SK-N-SH treated with all-trans-retinoic acid at 6 μM for 48 hours (cell line): ENCODE measurements around the gene TMC3.

Experiments used
- ATAC-seq: fragments of 200-7000 bp; cut with Tn5 transposase; 3 replicates; pipeline ENCODE4 v1.9.1; 2020; ENCODE audit warnings: mild to moderate bottlenecking, moderate library complexity
- ARNTL ChIP-seq: fragments of 450-650 bp; formaldehyde crosslinking; IDR thresholded peaks from 2 replicates; pipeline ENCODE4 v1.5.0; 2020; ENCODE audit warnings: low read depth, mild to moderate bottlenecking, moderate library complexity, borderline replicate concordance
- BACH2 ChIP-seq: fragments of 250-450 bp; sonication (Bioruptor Pico); IDR thresholded peaks from 2 replicates; pipeline ENCODE4 v1.9.0; 2021; ENCODE audit warnings: mild to moderate bottlenecking, borderline replicate concordance
- CSDC2 ChIP-seq: fragments of 250-450 bp; sonication (Bioruptor Pico); IDR thresholded peaks from 2 replicates; pipeline ENCODE4 v1.5.0; 2020; ENCODE audit warnings: mild to moderate bottlenecking, moderate library complexity
- ESRRG ChIP-seq: fragments of 250-450 bp; sonication (Bioruptor Pico); IDR thresholded peaks from 2 replicates; pipeline ENCODE4 v1.6.1; 2021; ENCODE audit warnings: mild to moderate bottlenecking
- ISL1 ChIP-seq: fragments of 250-450 bp; sonication (Bioruptor Pico); IDR thresholded peaks from 2 replicates; pipeline ENCODE4 v2.1.2; 2022; ENCODE audit warnings: mild to moderate bottlenecking, moderate library complexity
- PATZ1 ChIP-seq: fragments of 250-450 bp; sonication (Bioruptor Pico); IDR thresholded peaks from 2 replicates; pipeline ENCODE4 v1.8.0; 2020; ENCODE audit warnings: mild to moderate bottlenecking, moderate library complexity, borderline replicate concordance
- RARB ChIP-seq: fragments of 250-450 bp; sonication (Bioruptor Pico); IDR thresholded peaks from 2 replicates; pipeline ENCODE4 v1.8.0; 2021; ENCODE audit warnings: mild to moderate bottlenecking, moderate library complexity
- SNAI2 ChIP-seq: fragments of 250-450 bp; sonication (Bioruptor Pico); IDR thresholded peaks from 2 replicates; pipeline ENCODE4 v1.5.0; 2020; ENCODE audit warnings: mild to moderate bottlenecking, moderate library complexity
- TOX ChIP-seq: fragments of 250-450 bp; sonication (Bioruptor Pico); IDR thresholded peaks from 2 replicates; pipeline ENCODE4 v1.8.0; 2021; ENCODE audit warnings: mild to moderate bottlenecking, moderate library complexity, borderline replicate concordance
- ZFP3 ChIP-seq: fragments of 250-450 bp; sonication (Bioruptor Pico); IDR thresholded peaks from 2 replicates; pipeline ENCODE4 v1.5.0; 2020; ENCODE audit warnings: mild to moderate bottlenecking, moderate library complexity
- ZNF8 ChIP-seq: fragments of 450-650 bp; formaldehyde crosslinking; IDR thresholded peaks from 2 replicates; pipeline ENCODE4 v1.5.0; 2020; ENCODE audit warnings: mild to moderate bottlenecking, moderate library complexity
- TF ChIP-seq, protein P1 (sequence below): fragments of 250-450 bp; sonication (Bioruptor Pico); IDR thresholded peaks from 2 replicates; pipeline ENCODE4 v1.5.1; 2021; ENCODE audit warnings: mild to moderate bottlenecking, moderate library complexity

Gene TMC3

DNA sequence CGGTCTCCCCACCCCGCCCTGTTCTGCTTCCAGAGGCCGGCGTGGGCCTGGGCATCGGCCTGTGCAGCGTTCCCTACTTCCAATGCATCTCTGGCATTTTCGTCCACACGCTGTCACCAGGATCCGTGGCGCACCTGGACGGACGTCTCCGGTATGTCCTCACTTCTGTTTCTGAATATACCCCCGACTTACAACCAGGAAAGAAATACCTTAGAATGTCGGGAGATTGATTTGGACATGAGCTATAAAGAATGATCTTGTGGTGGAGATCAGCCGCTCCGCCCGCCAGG is 91.5 kb downstream of the TMC3 start:
- ATAC-seq, result no peak
- TF ChIP-seq SNAI2 (CRISPR knock-in tag), result no peak
- TF ChIP-seq BACH2, result no peak
- no peak for TF ChIP-seq RARB
- no peak for TF ChIP-seq TOX (CRISPR knock-in tag)
- TF ChIP-seq, protein P1, sequence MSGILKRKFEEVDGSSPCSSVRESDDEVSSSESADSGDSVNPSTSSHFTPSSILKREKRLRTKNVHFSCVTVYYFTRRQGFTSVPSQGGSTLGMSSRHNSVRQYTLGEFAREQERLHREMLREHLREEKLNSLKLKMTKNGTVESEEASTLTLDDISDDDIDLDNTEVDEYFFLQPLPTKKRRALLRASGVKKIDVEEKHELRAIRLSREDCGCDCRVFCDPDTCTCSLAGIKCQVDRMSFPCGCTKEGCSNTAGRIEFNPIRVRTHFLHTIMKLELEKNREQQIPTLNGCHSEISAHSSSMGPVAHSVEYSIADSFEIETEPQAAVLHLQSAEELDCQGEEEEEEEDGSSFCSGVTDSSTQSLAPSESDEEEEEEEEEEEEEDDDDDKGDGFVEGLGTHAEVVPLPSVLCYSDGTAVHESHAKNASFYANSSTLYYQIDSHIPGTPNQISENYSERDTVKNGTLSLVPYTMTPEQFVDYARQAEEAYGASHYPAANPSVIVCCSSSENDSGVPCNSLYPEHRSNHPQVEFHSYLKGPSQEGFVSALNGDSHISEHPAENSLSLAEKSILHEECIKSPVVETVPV (CRISPR knock-in tag), result no peak
- TF ChIP-seq CSDC2 (CRISPR knock-in tag), result no peak
- no peak for TF ChIP-seq ZFP3 (CRISPR knock-in tag)
- TF ChIP-seq PATZ1, result no peak

- no peak for ATAC-seq
- TF ChIP-seq ESRRG, result no peak
- TF ChIP-seq PATZ1, result no peak
- TF ChIP-seq ISL1 (CRISPR knock-in tag), result no peak
- TF ChIP-seq, protein P1 (CRISPR knock-in tag), result no peak
- no peak for TF ChIP-seq ZNF8 (CRISPR knock-in tag)
- TF ChIP-seq ARNTL (CRISPR knock-in tag), result no peak
- TF ChIP-seq ZFP3 (CRISPR knock-in tag), result no peak
- TF ChIP-seq CSDC2 (CRISPR knock-in tag), result no peak
These were observed 92.0 kb downstream of the TMC3 start for GRCh38 chr15:81281766-81282605.

- ATAC-seq, result no peak
- no peak for TF ChIP-seq ARNTL (CRISPR knock-in tag)
- TF ChIP-seq, all 23 proteins: peak for 0
These were observed 92.6 kb downstream of the TMC3 start for GRCh38 chr15:81281456-81281735.
